Adrenal gland (tissue), 5 donors: ENCODE results near the gene HERC6.

ENCODE experiments used
- CTCF ChIP-seq, 6 experiments: fragments of 450-650 bp in 4 of 6; fragments of 200-600 bp in 2 of 6; sonication (generic) in 1 of 6; IDR thresholded peaks; 1 replicate in 5 of 6; 2 replicates in 1 of 6; pipeline versions ENCODE4 v1.5.1 to v1.8.0; 2016 to 2021; ENCODE audit warnings: antibody characterized with exemption in 6 of 6, mild to moderate bottlenecking in 2 of 6, moderate library complexity in 1 of 6
- POLR2A ChIP-seq, 2 donors: fragments of 450-650 bp; IDR thresholded peaks; one replicate each; pipeline ENCODE4 v1.6.1; 2017; ENCODE audit warnings: antibody characterized with exemption in 2 of 2, mild to moderate bottlenecking in 2 of 2, moderate library complexity in 1 of 2
- donor health status: DM: no; HTN: no; CAD: no.

GRCh38 chr4:88409206-88409605 lies 30.6 kb downstream of the HERC6 start:
- TF ChIP-seq CTCF (IDR thresholded peaks at IDR 0.05) = no peak
- TF ChIP-seq POLR2A (IDR thresholded peaks at IDR 0.05) = no peak
